ENCODE data around the gene CHST3.

- TF ChIP-seq POLR2A (IDR thresholded peaks at IDR 0.05) (no peak), POLR2AphosphoS5 (IDR thresholded peaks at IDR 0.05) (no peak)
- TF ChIP-seq, protein P1, sequence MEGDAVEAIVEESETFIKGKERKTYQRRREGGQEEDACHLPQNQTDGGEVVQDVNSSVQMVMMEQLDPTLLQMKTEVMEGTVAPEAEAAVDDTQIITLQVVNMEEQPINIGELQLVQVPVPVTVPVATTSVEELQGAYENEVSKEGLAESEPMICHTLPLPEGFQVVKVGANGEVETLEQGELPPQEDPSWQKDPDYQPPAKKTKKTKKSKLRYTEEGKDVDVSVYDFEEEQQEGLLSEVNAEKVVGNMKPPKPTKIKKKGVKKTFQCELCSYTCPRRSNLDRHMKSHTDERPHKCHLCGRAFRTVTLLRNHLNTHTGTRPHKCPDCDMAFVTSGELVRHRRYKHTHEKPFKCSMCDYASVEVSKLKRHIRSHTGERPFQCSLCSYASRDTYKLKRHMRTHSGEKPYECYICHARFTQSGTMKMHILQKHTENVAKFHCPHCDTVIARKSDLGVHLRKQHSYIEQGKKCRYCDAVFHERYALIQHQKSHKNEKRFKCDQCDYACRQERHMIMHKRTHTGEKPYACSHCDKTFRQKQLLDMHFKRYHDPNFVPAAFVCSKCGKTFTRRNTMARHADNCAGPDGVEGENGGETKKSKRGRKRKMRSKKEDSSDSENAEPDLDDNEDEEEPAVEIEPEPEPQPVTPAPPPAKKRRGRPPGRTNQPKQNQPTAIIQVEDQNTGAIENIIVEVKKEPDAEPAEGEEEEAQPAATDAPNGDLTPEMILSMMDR (IDR thresholded peaks at IDR 0.05) = no peak
Observed at GRCh38 chr10:71971311-71971731, 7.1 kb downstream of the CHST3 start.

Data from breast epithelium (tissue), 3 donors.